Hematopoietic multipotent progenitor cell treated with erythropoietin and hydrocortisone succinate and interleukin-3 and kit ligand, for 17 days (in vitro differentiated cells): Measurements from ENCODE around the gene FOXF1.
A peak's percentile ranks its signal among the peaks of the same experiment; 100 is the strongest.

Experiments used
- DNase-seq: peaks from one replicate; pipeline ENCODE4 v3.0.0-alpha.2; 2015; ENCODE audit warnings: low spot score

The FOXF1 gene

GRCh38 chr16:86558355-86559193, 48.2 kb downstream of the FOXF1 start:
- no peak for DNase-seq

GRCh38 chr16:86559802-86560305, 49.5 kb downstream of the FOXF1 start:
- no peak for DNase-seq

- no peak for DNase-seq
Observed at GRCh38 chr16:86562356-86562755, 52.0 kb downstream of the FOXF1 start.

- peak; percentile 81 for DNase-seq
Observed at GRCh38 chr16:86563469-86564345, 53.4 kb downstream of the FOXF1 start.
